HG03025 (cell line): ENCODE data around the gene OR2A12.
"Not testable (repeated sequence)": the region's sequence is repeated elsewhere in the genome, so short reads cannot be mapped to it uniquely, and the experiment has no call there.

ENCODE experiments used
- ATAC-seq: cut with Tn5 transposase; IDR thresholded peaks from one replicate; pipeline ENCODE4 v1.9.1; 2021; ENCODE audit warnings: mild to moderate bottlenecking, moderate library complexity; ENCODE audit not compliant: unreplicated experiment, low FRiP score

Gene OR2A12

GRCh38 chr7:144085978-144086377 is at the start of gene OR2A12:
Gene OR2A12, plus strand, starts transcription at chr7:144086278. Its CDS starts 8,830 bp downstream, at chr7:144095108.
- ATAC-seq, result no peak

GRCh38 chr7:144036302-144036885 is 49.7 kb upstream of the OR2A12 start:
- no peak for ATAC-seq

GRCh38 chr7:144037414-144038035 is 48.6 kb upstream of the OR2A12 start:
- no peak for ATAC-seq

GRCh38 chr7:144038887-144039286 is 47.2 kb upstream of the OR2A12 start:
- no peak for ATAC-seq

GRCh38 chr7:144048648-144049047 is 37.4 kb upstream of the OR2A12 start, which contains the start of gene OR2A5:
Gene OR2A5, plus strand, starts transcription at chr7:144048948. Its CDS starts 1,454 bp downstream, at chr7:144050402.
- no peak for ATAC-seq

GRCh38 chr7:144049491-144049890 is 36.6 kb upstream of the OR2A12 start:
- no peak for ATAC-seq

GRCh38 chr7:144050093-144050492 is 36.0 kb upstream of the OR2A12 start:
- ATAC-seq, result no peak

GRCh38 chr7:144050884-144051283 is 35.2 kb upstream of the OR2A12 start:
- not testable (repeated sequence) for ATAC-seq

- ATAC-seq, result no peak
Measured at GRCh38 chr7:144057954-144058353, 28.1 kb upstream of the OR2A12 start.

- no peak for ATAC-seq
Measured at GRCh38 chr7:144063710-144064109, 22.4 kb upstream of the OR2A12 start.

GRCh38 chr7:144069511-144069910 is 16.6 kb upstream of the OR2A12 start, which contains the start of gene OR2A25:
Gene OR2A25, plus strand, starts transcription at chr7:144069811. Its CDS starts 4,409 bp downstream, at chr7:144074220.
- ATAC-seq, result no peak

GRCh38 chr7:144069953-144070352 is 16.1 kb upstream of the OR2A12 start:
- no peak for ATAC-seq

GRCh38 chr7:144074374-144074773 is 11.7 kb upstream of the OR2A12 start:
- ATAC-seq, result no peak

GRCh38 chr7:144086730-144087129 is 652 bp downstream of the OR2A12 start:
- ATAC-seq, result no peak

GRCh38 chr7:144087230-144087629 is 1.2 kb downstream of the OR2A12 start:
- ATAC-seq, result no peak

GRCh38 chr7:144090667-144091066 is 4.6 kb downstream of the OR2A12 start:
- ATAC-seq, result no peak

- no peak for ATAC-seq
Measured at GRCh38 chr7:144098776-144099175, 12.7 kb downstream of the OR2A12 start.

- no peak for ATAC-seq
Measured at GRCh38 chr7:144100607-144101006, 14.5 kb downstream of the OR2A12 start.

GRCh38 chr7:144102041-144102440 is 16.0 kb downstream of the OR2A12 start:
- ATAC-seq, result no peak

GRCh38 chr7:144105211-144105610 is 19.1 kb downstream of the OR2A12 start:
- no peak for ATAC-seq

- ATAC-seq, result no peak
Measured at GRCh38 chr7:144109283-144109682, 23.2 kb downstream of the OR2A12 start, which contains the start of gene OR2A2. Gene OR2A2, plus strand, starts transcription at chr7:144109583. Its CDS starts 0 bp downstream, at chr7:144109583.

GRCh38 chr7:144110272-144110671 is 24.2 kb downstream of the OR2A12 start:
- no peak for ATAC-seq
